ENCODE results near the gene APOL6.
A peak's percentile ranks its signal among the peaks of the same experiment; 100 is the strongest.

Gene APOL6

DNA sequence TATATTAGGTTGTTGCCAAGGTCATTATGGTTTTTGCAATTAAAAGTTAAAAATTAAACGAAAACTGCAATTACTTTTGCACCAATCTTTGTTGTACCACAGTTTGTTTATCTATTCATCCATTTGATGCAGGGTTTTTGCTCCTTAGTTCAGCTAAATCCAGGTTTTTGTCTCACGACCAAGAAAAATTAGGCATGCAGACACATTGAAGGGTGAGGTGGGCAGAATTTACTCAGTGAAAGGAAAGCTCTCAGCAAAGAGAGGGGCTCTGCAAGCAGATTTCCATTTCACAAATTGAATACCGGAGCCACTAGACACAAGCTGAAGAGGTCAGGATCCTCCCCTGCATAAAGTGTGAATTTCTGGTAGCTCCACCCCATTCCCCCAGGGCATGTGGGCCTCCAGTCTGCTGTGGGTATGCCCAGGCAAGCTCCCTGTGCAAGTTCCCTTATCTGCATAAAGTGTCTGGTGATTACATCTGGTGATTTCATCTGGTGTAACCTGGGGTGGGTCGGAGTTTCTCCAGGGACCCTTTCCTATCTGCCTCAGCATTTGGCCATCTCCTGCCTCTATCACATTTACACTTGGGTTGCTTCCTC lies 33.3 kb downstream of the APOL6 start:
- Histone ChIP-seq H3K23ac (ENCODE audit: low read length in 2 of 2) (no peak overlapping the region), H3K4me3 (ENCODE audit: insufficient read depth in 1 of 2, low read depth in 1 of 2, low read length in 2 of 2) (no peak overlapping the region), H3K9me3 (ENCODE audit: control insufficient read depth, low read length) (no peaks in the 10 kb centered on the region), H2BK120ac (ENCODE audit: low read depth, low read length) (no peak overlapping the region), H3K4me2 (ENCODE audit: low read length, poor library complexity, severe bottlenecking) (no peak overlapping the region), H3K79me1 (replicated peaks; ENCODE audit: low read length, poor library complexity, severe bottlenecking) (no peaks in the 10 kb centered on the region), H2BK5ac (ENCODE audit: low read depth, low read length, poor library complexity, severe bottlenecking) (no peak overlapping the region), H2BK12ac (ENCODE audit: low read length in 2 of 2) (no peak overlapping the region), H3K4ac (ENCODE audit: low read depth in 1 of 2, low read length in 2 of 2) (no peak overlapping the region), H3K27me3 (ENCODE audit: control insufficient read depth in 1 of 2, insufficient read depth in 1 of 2, low read length in 2 of 2) (peaks cover 0 to 6% of the 10 kb centered on the region in 2 experiments), H3K36me3 (ENCODE audit: control insufficient read depth in 1 of 2, insufficient read depth in 2 of 2, low read depth in 1 of 2, low read length in 2 of 2) (no peaks in the 10 kb centered on the region), H4K8ac (ENCODE audit: low read length) (no peak overlapping the region), H3K9ac (ENCODE audit: low read length) (no peak overlapping the region), H2AFZ (ENCODE audit: low read depth, low read length) (no peak overlapping the region), H4K91ac (ENCODE audit: low read length) (no peak overlapping the region), H3K14ac (ENCODE audit: low read length in 2 of 2) (no peak overlapping the region), H3K18ac (ENCODE audit: low read depth in 1 of 2, low read length in 2 of 2) (no peak overlapping the region), H3K27ac (ENCODE audit: low read length, poor library complexity, severe bottlenecking) (no peak overlapping the region), H3K4me1 (ENCODE audit: control insufficient read depth, insufficient read depth, low read depth, low read length) (peaks cover 3% of the 10 kb centered on the region), H2BK15ac (ENCODE audit: low read depth, poor library complexity, severe bottlenecking) (no peak overlapping the region), H2AK5ac (ENCODE audit: low read length, severe bottlenecking) (no peak overlapping the region)
- peak; percentile 48 for DNase-seq
- WGBS: 72% methylated on average over 2 of the region's 4 CpGs

DNA sequence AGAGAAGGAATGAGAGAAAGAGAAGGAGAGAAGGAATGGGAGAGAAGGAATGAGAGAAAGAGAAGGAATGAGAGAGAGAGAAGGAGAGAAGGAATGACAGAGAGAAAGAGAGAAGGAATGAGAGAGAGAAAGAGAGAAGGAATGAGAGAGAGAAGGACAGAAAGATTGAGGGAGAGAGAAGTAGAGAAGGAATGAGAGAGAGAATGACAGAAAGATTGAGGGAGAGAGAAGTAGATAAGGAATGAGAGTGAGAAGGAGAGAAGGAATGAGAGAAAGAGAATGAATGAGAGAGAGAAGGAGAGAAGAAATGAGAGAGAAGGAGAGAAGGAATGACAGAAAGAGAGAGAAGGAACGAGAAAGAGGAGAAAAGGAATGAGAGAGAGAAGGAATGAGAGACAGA lies 35.3 kb downstream of the APOL6 start:
- Histone ChIP-seq H3K4me3 (ENCODE audit: insufficient read depth in 1 of 2, low read depth in 1 of 2, low read length in 2 of 2) (no peak overlapping the region), H3K18ac (ENCODE audit: low read depth in 1 of 2, low read length in 2 of 2) (no peak overlapping the region), H3K4me1 (ENCODE audit: control insufficient read depth, insufficient read depth, low read depth, low read length) (no peaks in the 10 kb centered on the region), H3K4ac (ENCODE audit: low read depth in 1 of 2, low read length in 2 of 2) (no peak overlapping the region), H3K9me3 (ENCODE audit: control insufficient read depth, low read length) (no peaks in the 10 kb centered on the region), H3K14ac (ENCODE audit: low read length in 2 of 2) (no peak overlapping the region), H4K91ac (ENCODE audit: low read length) (no peak overlapping the region), H2BK15ac (ENCODE audit: low read depth, poor library complexity, severe bottlenecking) (no peak overlapping the region), H2AFZ (ENCODE audit: low read depth, low read length) (no peak overlapping the region), H2AK5ac (ENCODE audit: low read length, severe bottlenecking) (no peak overlapping the region), H3K79me1 (replicated peaks; ENCODE audit: low read length, poor library complexity, severe bottlenecking) (no peaks in the 10 kb centered on the region), H3K36me3 (ENCODE audit: control insufficient read depth in 1 of 2, insufficient read depth in 2 of 2, low read depth in 1 of 2, low read length in 2 of 2) (no peaks in the 10 kb centered on the region), H4K8ac (ENCODE audit: low read length) (no peak overlapping the region), H3K27me3 (ENCODE audit: control insufficient read depth in 1 of 2, insufficient read depth in 1 of 2, low read length in 2 of 2) (peaks cover 0 to 6% of the 10 kb centered on the region in 2 experiments), H2BK120ac (ENCODE audit: low read depth, low read length) (no peak overlapping the region), H3K27ac (ENCODE audit: low read length, poor library complexity, severe bottlenecking) (no peak overlapping the region), H2BK5ac (ENCODE audit: low read depth, low read length, poor library complexity, severe bottlenecking) (no peak overlapping the region), H3K9ac (ENCODE audit: low read length) (no peak overlapping the region), H2BK12ac (ENCODE audit: low read length in 2 of 2) (no peak overlapping the region), H3K23ac (ENCODE audit: low read length in 2 of 2) (no peak overlapping the region), H3K4me2 (ENCODE audit: low read length, poor library complexity, severe bottlenecking) (no peak overlapping the region)
- no peak for DNase-seq
- 91% methylated on average over 1 of the region's 1 CpG for WGBS

DNA sequence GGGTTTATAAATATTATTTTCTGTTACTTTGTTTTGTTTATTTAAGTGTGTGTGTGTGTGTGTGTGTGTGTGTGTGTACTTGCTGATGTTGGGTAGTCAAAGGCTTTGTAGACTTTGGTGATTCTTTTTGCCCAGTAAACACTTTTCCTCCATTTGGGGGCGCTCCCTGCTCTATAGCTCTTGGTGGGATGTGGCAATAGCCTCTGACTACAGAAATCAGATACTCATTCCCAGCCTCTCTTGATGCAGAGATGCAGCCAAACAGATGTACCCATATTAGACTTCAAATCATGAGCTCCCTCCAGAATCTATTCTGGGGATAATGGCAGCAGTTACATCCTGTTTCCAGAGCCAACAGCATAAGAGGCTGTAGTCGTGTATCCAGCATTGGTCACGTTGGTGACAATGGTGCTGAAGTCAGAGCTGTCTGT lies 36.0 kb downstream of the APOL6 start:
- Histone ChIP-seq H3K9ac (ENCODE audit: low read length) (no peak overlapping the region), H3K4me1 (ENCODE audit: control insufficient read depth, insufficient read depth, low read depth, low read length) (no peaks in the 10 kb centered on the region), H3K27me3 (ENCODE audit: control insufficient read depth in 1 of 2, insufficient read depth in 1 of 2, low read length in 2 of 2) (peaks cover 0 to 6% of the 10 kb centered on the region in 2 experiments), H2AK5ac (ENCODE audit: low read length, severe bottlenecking) (no peak overlapping the region), H3K27ac (ENCODE audit: low read length, poor library complexity, severe bottlenecking) (no peak overlapping the region), H2BK15ac (ENCODE audit: low read depth, poor library complexity, severe bottlenecking) (no peak overlapping the region), H3K4me3 (ENCODE audit: insufficient read depth in 1 of 2, low read depth in 1 of 2, low read length in 2 of 2) (no peak overlapping the region), H3K4ac (ENCODE audit: low read depth in 1 of 2, low read length in 2 of 2) (no peak overlapping the region), H3K79me1 (replicated peaks; ENCODE audit: low read length, poor library complexity, severe bottlenecking) (no peaks in the 10 kb centered on the region), H3K36me3 (ENCODE audit: control insufficient read depth in 1 of 2, insufficient read depth in 2 of 2, low read depth in 1 of 2, low read length in 2 of 2) (no peaks in the 10 kb centered on the region), H4K91ac (ENCODE audit: low read length) (no peak overlapping the region), H3K4me2 (ENCODE audit: low read length, poor library complexity, severe bottlenecking) (no peak overlapping the region), H4K8ac (ENCODE audit: low read length) (no peak overlapping the region), H2BK12ac (ENCODE audit: low read length in 2 of 2) (no peak overlapping the region), H3K9me3 (ENCODE audit: control insufficient read depth, low read length) (no peaks in the 10 kb centered on the region), H2AFZ (ENCODE audit: low read depth, low read length) (no peak overlapping the region), H3K23ac (ENCODE audit: low read length in 2 of 2) (no peak overlapping the region), H3K18ac (ENCODE audit: low read depth in 1 of 2, low read length in 2 of 2) (no peak overlapping the region), H3K14ac (ENCODE audit: low read length in 2 of 2) (no peak overlapping the region), H2BK5ac (ENCODE audit: low read depth, low read length, poor library complexity, severe bottlenecking) (no peak overlapping the region), H2BK120ac (ENCODE audit: low read depth, low read length) (no peak overlapping the region)
- peak; percentile 28 for DNase-seq
- 43% methylated on average over 3 of the region's 3 CpGs for WGBS

DNA sequence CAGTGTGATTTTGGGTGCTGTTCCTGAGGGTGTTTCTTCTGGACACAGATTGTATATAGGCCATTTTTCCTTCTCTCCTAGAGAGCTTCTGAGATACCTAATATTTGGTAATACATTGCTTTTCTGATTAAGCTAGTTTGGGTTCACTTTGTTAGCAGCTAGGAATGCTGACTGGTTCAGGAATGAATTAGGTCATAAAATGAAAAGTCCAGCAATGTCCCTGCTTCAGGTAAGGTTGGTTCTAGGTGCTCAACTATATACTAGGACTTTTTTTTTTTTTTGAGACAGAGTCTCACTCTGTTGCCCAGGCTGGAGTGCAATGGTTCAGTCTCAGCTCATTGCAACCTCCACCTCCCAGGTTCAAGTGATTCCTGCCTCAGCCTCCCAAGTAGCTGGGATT lies 36.5 kb downstream of the APOL6 start:
- no peak overlapping the region for H2BK5ac ChIP-seq (ENCODE audit: low read depth, low read length, poor library complexity, severe bottlenecking)
- no peak overlapping the region for H2BK15ac ChIP-seq (ENCODE audit: low read depth, poor library complexity, severe bottlenecking)
- H3K4me1 ChIP-seq (ENCODE audit: control insufficient read depth, insufficient read depth, low read depth, low read length): no peaks in the 10 kb centered on the region
- H3K27ac ChIP-seq (ENCODE audit: low read length, poor library complexity, severe bottlenecking): no peak overlapping the region
- H2AK5ac ChIP-seq (ENCODE audit: low read length, severe bottlenecking): no peak overlapping the region
- no peaks in the 10 kb centered on the region for H3K79me1 ChIP-seq (replicated peaks; ENCODE audit: low read length, poor library complexity, severe bottlenecking)
- no peak overlapping the region for H3K4ac ChIP-seq (ENCODE audit: low read depth in 1 of 2, low read length in 2 of 2)
- no peak overlapping the region for H4K91ac ChIP-seq (ENCODE audit: low read length)
- H3K14ac ChIP-seq (ENCODE audit: low read length in 2 of 2): no peak overlapping the region
- no peak overlapping the region for H2BK120ac ChIP-seq (ENCODE audit: low read depth, low read length)
- H3K4me2 ChIP-seq (ENCODE audit: low read length, poor library complexity, severe bottlenecking): no peak overlapping the region
- H2AFZ ChIP-seq (ENCODE audit: low read depth, low read length): no peak overlapping the region
- H3K18ac ChIP-seq (ENCODE audit: low read depth in 1 of 2, low read length in 2 of 2): no peak overlapping the region
- H3K9me3 ChIP-seq (ENCODE audit: control insufficient read depth, low read length): no peaks in the 10 kb centered on the region
- no peak overlapping the region for H4K8ac ChIP-seq (ENCODE audit: low read length)
- H2BK12ac ChIP-seq (ENCODE audit: low read length in 2 of 2): no peak overlapping the region
- no peak overlapping the region for H3K4me3 ChIP-seq (ENCODE audit: insufficient read depth in 1 of 2, low read depth in 1 of 2, low read length in 2 of 2)
- no peak for DNase-seq
- H3K23ac ChIP-seq (ENCODE audit: low read length in 2 of 2): no peak overlapping the region
- no peak overlapping the region for H3K9ac ChIP-seq (ENCODE audit: low read length)
- no peaks in the 10 kb centered on the region for H3K36me3 ChIP-seq (ENCODE audit: control insufficient read depth in 1 of 2, insufficient read depth in 2 of 2, low read depth in 1 of 2, low read length in 2 of 2)
- peaks cover 0 to 6% of the 10 kb centered on the region in 2 experiments for H3K27me3 ChIP-seq (ENCODE audit: control insufficient read depth in 1 of 2, insufficient read depth in 1 of 2, low read length in 2 of 2)
